ENCODE data around the gene ZNF175. TPM values are rescaled to one million over a fixed set of nuclear protein-coding genes. Genes with fewer than 3 reads are reported as not detected.

ZNF175 gene
- total and polyA plus RNA-seq, 9 of the 15 experiments (the other 6 are each of a cell fraction or from before 2014, with no cell fraction given), result 3.7 to 37.9 (median 14.0) TPM

DNA sequence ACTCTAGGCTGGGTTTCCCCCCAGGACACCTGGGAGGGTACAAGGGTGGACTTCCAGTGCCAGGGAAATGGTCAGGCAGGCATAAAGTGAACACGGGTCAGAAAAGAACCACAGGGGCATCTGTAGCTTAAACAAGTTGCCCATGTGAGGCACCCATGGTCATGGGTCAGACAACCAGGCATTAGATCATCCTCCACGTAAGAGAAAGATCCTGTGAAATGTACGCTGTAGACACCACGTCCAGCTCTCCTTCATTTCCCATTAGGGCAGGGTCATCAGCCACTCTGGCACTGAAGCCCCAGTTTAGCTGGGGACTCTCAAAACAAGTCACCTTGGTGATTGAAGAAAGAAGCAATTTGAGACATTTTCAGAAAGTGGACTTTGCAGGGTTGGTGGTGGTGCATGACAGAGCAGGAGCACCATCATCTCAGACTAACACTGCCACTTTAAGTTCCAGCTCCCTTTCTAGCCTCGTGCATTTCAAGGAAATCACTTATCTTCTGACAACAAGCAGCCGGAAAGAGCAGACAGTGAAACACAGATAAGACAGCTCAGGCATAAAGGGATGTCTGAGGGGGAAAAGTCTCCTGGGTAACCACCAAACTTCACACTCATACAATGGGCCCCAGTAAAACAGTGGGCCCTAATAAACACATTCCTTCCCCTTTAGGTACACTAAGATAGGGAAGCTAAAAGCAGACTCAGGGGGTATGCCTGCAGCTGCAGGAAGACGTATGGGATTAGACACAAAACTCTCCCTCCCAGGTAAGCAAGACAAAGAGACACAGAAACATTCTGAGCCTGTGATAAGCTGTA is 23.5 kb upstream of the ZNF175 start (continued):
- TF ChIP-seq, protein P1, sequence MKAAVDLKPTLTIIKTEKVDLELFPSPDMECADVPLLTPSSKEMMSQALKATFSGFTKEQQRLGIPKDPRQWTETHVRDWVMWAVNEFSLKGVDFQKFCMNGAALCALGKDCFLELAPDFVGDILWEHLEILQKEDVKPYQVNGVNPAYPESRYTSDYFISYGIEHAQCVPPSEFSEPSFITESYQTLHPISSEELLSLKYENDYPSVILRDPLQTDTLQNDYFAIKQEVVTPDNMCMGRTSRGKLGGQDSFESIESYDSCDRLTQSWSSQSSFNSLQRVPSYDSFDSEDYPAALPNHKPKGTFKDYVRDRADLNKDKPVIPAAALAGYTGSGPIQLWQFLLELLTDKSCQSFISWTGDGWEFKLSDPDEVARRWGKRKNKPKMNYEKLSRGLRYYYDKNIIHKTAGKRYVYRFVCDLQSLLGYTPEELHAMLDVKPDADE (conservative IDR thresholded peaks at IDR 0.05; ENCODE audit: control insufficient read depth, low read depth, low read length), result 0 out of 2 replicates have a peak, but pooled peaks have one; percentile 28
- TF ChIP-seq, protein P2, sequence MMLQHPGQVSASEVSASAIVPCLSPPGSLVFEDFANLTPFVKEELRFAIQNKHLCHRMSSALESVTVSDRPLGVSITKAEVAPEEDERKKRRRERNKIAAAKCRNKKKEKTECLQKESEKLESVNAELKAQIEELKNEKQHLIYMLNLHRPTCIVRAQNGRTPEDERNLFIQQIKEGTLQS (IDR thresholded peaks at IDR 0.05), result peak; percentile 71
- TF ChIP-seq, protein P2 (CRISPR knock-in tag; conservative IDR thresholded peaks at IDR 0.05), result no peak; the same call in 1 of the 2 replicates
- peak; percentile 16; the same call in 1 of the 2 replicates for TF ChIP-seq NR2C2 (CRISPR knock-in tag; IDR thresholded peaks at IDR 0.05)
- TF ChIP-seq NR2C2 (tag; IDR thresholded peaks at IDR 0.05), result no peak; the same call in 1 of the 2 replicates
- TF ChIP-seq MTA3 (IDR thresholded peaks at IDR 0.05; ENCODE audit: borderline replicate concordance), result peak; percentile 81
- TF ChIP-seq KDM4B (IDR thresholded peaks at IDR 0.05; ENCODE audit: borderline replicate concordance in 2 of 2, low read depth in 1 of 2), result no peak
- peak; percentile 5; the same call in 1 of the 2 replicates for TF ChIP-seq MAFF (IDR thresholded peaks at IDR 0.05; ENCODE audit: low read length)
- TF ChIP-seq, protein P3, sequence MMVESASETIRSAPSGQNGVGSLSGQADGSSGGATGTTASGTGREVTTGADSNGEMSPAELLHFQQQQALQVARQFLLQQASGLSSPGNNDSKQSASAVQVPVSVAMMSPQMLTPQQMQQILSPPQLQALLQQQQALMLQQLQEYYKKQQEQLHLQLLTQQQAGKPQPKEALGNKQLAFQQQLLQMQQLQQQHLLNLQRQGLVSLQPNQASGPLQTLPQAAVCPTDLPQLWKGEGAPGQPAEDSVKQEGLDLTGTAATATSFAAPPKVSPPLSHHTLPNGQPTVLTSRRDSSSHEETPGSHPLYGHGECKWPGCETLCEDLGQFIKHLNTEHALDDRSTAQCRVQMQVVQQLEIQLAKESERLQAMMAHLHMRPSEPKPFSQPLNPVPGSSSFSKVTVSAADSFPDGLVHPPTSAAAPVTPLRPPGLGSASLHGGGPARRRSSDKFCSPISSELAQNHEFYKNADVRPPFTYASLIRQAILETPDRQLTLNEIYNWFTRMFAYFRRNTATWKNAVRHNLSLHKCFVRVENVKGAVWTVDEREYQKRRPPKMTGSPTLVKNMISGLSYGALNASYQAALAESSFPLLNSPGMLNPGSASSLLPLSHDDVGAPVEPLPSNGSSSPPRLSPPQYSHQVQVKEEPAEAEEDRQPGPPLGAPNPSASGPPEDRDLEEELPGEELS (CRISPR knock-in tag; IDR thresholded peaks at IDR 0.05; ENCODE audit: borderline replicate concordance), result no peak
- peak; percentile 65 for TF ChIP-seq KDM5B (IDR thresholded peaks at IDR 0.05; ENCODE audit: insufficient replicate concordance, low read depth, low read length)
- TF ChIP-seq, protein P4, sequence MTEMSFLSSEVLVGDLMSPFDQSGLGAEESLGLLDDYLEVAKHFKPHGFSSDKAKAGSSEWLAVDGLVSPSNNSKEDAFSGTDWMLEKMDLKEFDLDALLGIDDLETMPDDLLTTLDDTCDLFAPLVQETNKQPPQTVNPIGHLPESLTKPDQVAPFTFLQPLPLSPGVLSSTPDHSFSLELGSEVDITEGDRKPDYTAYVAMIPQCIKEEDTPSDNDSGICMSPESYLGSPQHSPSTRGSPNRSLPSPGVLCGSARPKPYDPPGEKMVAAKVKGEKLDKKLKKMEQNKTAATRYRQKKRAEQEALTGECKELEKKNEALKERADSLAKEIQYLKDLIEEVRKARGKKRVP (CRISPR knock-in tag; IDR thresholded peaks at IDR 0.05), result no peak
- no peak; the same call in 1 of the 2 replicates for TF ChIP-seq FOSL1 (tag; conservative IDR thresholded peaks at IDR 0.05)
- TF ChIP-seq NFIX (CRISPR knock-in tag; IDR thresholded peaks at IDR 0.05; ENCODE audit: low read depth), result no peak
- TF ChIP-seq POLR2A (conservative IDR thresholded peaks at IDR 0.05), result peak; percentile 70
- peak; percentile 96 for TF ChIP-seq CCNT2 (IDR thresholded peaks at IDR 0.05; ENCODE audit: borderline replicate concordance, extremely low read depth, insufficient read length, low read depth, low read length)
- peak; percentile 11; the same call in 1 of the 2 replicates for TF ChIP-seq ADNP (tag; IDR thresholded peaks at IDR 0.05)
- TF ChIP-seq MCM3 (IDR thresholded peaks at IDR 0.05), result no peak
- TF ChIP-seq CCAR2 (IDR thresholded peaks at IDR 0.05; ENCODE audit: low read depth, low read length), result no peak
- no peak for TF ChIP-seq MCM7 (IDR thresholded peaks at IDR 0.05)
- no peak for TF ChIP-seq ZNF764 (CRISPR knock-in tag; IDR thresholded peaks at IDR 0.05; ENCODE audit: low read depth)
- TF ChIP-seq SMARCC2 (IDR thresholded peaks at IDR 0.05; ENCODE audit: low read depth), result peak; percentile 76
- TF ChIP-seq GATAD2B (IDR thresholded peaks at IDR 0.05; ENCODE audit: borderline replicate concordance), result peak; percentile 22; the same call in 1 of the 2 replicates
- peak; percentile 97 for TF ChIP-seq HDAC3 (IDR thresholded peaks at IDR 0.05; ENCODE audit: borderline replicate concordance, partially characterized antibody)

All from K562 (cell line).